ENCODE results near the gene MILR1. TPM values are rescaled to one million over a fixed set of nuclear protein-coding genes. Genes with fewer than 3 reads are reported as not detected.
"Not testable (repeated sequence)": the region's sequence is repeated elsewhere in the genome, so short reads cannot be mapped to it uniquely, and the experiment has no call there.

MILR1 gene
- total RNA-seq, 1 donor from 2014 or later, result 1.9 TPM

- no peak overlapping the region for H3K4me2 ChIP-seq (ENCODE audit: low read length)
- no peaks in the 10 kb centered on the region for H4K20me1 ChIP-seq (ENCODE audit: insufficient read depth, low read length)
- H3K4me1 ChIP-seq (ENCODE audit: insufficient read depth, low read length), result no peaks in the 10 kb centered on the region
- H3K79me2 ChIP-seq (ENCODE audit: insufficient read depth, low read length), result no peaks in the 10 kb centered on the region
- H3K36me3 ChIP-seq (ENCODE audit: insufficient read depth, low read length), result no peaks in the 10 kb centered on the region
- Mint-ChIP-seq H3K27ac (ENCODE audit: unreplicated experiment) (no peak overlapping the region), H3K4me3 (ENCODE audit: unreplicated experiment) (no peak overlapping the region), H3K4me1 (ENCODE audit: low read depth, unreplicated experiment) (peaks cover 3% of the 10 kb centered on the region), H3K9me3 (ENCODE audit: unreplicated experiment) (peaks cover 23% of the 10 kb centered on the region), H3K27me3 (ENCODE audit: low read depth, unreplicated experiment) (no peaks in the 10 kb centered on the region), H3K36me3 (ENCODE audit: low read depth, unreplicated experiment) (peaks cover 2% of the 10 kb centered on the region)
- H3K27me3 ChIP-seq (ENCODE audit: insufficient read depth, low read length), result no peaks in the 10 kb centered on the region
- FAIRE-seq (no peak), DNase-seq (ENCODE audit: low read depth) (no peak)
- TF ChIP-seq, protein P1, sequence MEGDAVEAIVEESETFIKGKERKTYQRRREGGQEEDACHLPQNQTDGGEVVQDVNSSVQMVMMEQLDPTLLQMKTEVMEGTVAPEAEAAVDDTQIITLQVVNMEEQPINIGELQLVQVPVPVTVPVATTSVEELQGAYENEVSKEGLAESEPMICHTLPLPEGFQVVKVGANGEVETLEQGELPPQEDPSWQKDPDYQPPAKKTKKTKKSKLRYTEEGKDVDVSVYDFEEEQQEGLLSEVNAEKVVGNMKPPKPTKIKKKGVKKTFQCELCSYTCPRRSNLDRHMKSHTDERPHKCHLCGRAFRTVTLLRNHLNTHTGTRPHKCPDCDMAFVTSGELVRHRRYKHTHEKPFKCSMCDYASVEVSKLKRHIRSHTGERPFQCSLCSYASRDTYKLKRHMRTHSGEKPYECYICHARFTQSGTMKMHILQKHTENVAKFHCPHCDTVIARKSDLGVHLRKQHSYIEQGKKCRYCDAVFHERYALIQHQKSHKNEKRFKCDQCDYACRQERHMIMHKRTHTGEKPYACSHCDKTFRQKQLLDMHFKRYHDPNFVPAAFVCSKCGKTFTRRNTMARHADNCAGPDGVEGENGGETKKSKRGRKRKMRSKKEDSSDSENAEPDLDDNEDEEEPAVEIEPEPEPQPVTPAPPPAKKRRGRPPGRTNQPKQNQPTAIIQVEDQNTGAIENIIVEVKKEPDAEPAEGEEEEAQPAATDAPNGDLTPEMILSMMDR (IDR thresholded peaks at IDR 0.05; ENCODE audit: insufficient read depth, low read depth, low read length), result no peak
- TF ChIP-seq EZH2 (IDR thresholded peaks at IDR 0.05; ENCODE audit: insufficient read depth, low read length), result no peak
- no peak overlapping the region for H3K9ac ChIP-seq (ENCODE audit: low read length)
- H3K4me3 ChIP-seq (ENCODE audit: insufficient read depth, low read depth, low read length), result no peak overlapping the region
- H2AFZ ChIP-seq (ENCODE audit: low read depth, low read length), result no peak overlapping the region
- H3K9me3 ChIP-seq (ENCODE audit: insufficient read depth, low read depth, low read length), result peaks cover 13% of the 10 kb centered on the region
- no peak overlapping the region for H3K27ac ChIP-seq (ENCODE audit: low read depth, low read length)
Observed at GRCh38 chr17:64437944-64438525, 10.9 kb upstream of the MILR1 start.

- not testable (repeated sequence) for H3K27me3 Mint-ChIP-seq (ENCODE audit: low read depth, unreplicated experiment); H3K9ac ChIP-seq (ENCODE audit: low read length); H3K4me3 Mint-ChIP-seq (ENCODE audit: unreplicated experiment); H3K4me3 ChIP-seq (ENCODE audit: insufficient read depth, low read depth, low read length); H3K36me3 Mint-ChIP-seq (ENCODE audit: low read depth, unreplicated experiment); H4K20me1 ChIP-seq (ENCODE audit: insufficient read depth, low read length); H3K27ac ChIP-seq (ENCODE audit: low read depth, low read length); FAIRE-seq; H3K27ac Mint-ChIP-seq (ENCODE audit: unreplicated experiment); H2AFZ ChIP-seq (ENCODE audit: low read depth, low read length); H3K27me3 ChIP-seq (ENCODE audit: insufficient read depth, low read length); H3K79me2 ChIP-seq (ENCODE audit: insufficient read depth, low read length); DNase-seq (ENCODE audit: low read depth); H3K4me1 ChIP-seq (ENCODE audit: insufficient read depth, low read length); H3K36me3 ChIP-seq (ENCODE audit: insufficient read depth, low read length); H3K4me1 Mint-ChIP-seq (ENCODE audit: low read depth, unreplicated experiment); H3K4me2 ChIP-seq (ENCODE audit: low read length)
- H3K9me3 ChIP-seq (ENCODE audit: insufficient read depth, low read depth, low read length), result peaks cover 13% of the 10 kb centered on the region
- peaks cover 23% of the 10 kb centered on the region for H3K9me3 Mint-ChIP-seq (ENCODE audit: unreplicated experiment)
Observed at GRCh38 chr17:64439521-64439920, 9.4 kb upstream of the MILR1 start.

DNA sequence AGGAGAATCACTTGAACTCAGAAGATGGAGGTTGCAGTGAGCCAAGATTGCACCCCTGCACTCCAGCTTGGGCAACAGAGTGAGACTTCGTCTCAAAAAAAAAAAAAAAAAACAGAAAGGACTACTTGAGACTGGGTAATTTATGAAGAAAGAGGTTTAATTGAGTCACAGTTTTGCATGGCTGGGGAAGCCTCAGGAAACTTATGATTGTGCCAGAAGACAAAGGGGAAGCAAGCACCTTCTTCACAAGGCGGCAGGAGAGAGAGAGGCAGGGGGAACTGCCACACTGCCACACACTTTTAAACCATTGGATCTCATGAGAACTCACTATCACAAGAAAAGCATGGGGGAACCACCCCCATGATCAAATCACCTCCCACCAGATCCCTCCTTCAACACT, 9.0 kb upstream of the MILR1 start:
- Histone ChIP-seq H3K4me1 (ENCODE audit: insufficient read depth, low read length) (no peaks in the 10 kb centered on the region), H3K9ac (ENCODE audit: low read length) (no peak overlapping the region), H2AFZ (ENCODE audit: low read depth, low read length) (no peak overlapping the region), H4K20me1 (ENCODE audit: insufficient read depth, low read length) (no peaks in the 10 kb centered on the region), H3K27ac (ENCODE audit: low read depth, low read length) (no peak overlapping the region), H3K27me3 (ENCODE audit: insufficient read depth, low read length) (no peaks in the 10 kb centered on the region), H3K36me3 (ENCODE audit: insufficient read depth, low read length) (no peaks in the 10 kb centered on the region), H3K4me2 (ENCODE audit: low read length) (no peak overlapping the region), H3K9me3 (ENCODE audit: insufficient read depth, low read depth, low read length) (peaks cover 13% of the 10 kb centered on the region), H3K79me2 (ENCODE audit: insufficient read depth, low read length) (no peaks in the 10 kb centered on the region), H3K4me3 (ENCODE audit: insufficient read depth, low read depth, low read length) (no peak overlapping the region)
- no peak overlapping the region for H3K4me3 Mint-ChIP-seq (ENCODE audit: unreplicated experiment)
- H3K27ac Mint-ChIP-seq (ENCODE audit: unreplicated experiment), result no peak overlapping the region
- TF ChIP-seq, protein P1 (IDR thresholded peaks at IDR 0.05; ENCODE audit: insufficient read depth, low read depth, low read length), result no peak
- TF ChIP-seq EZH2 (IDR thresholded peaks at IDR 0.05; ENCODE audit: insufficient read depth, low read length), result no peak
- no peaks in the 10 kb centered on the region for H3K27me3 Mint-ChIP-seq (ENCODE audit: low read depth, unreplicated experiment)
- peaks cover 2% of the 10 kb centered on the region for H3K36me3 Mint-ChIP-seq (ENCODE audit: low read depth, unreplicated experiment)
- H3K9me3 Mint-ChIP-seq (ENCODE audit: unreplicated experiment), result peaks cover 23% of the 10 kb centered on the region
- no peak for FAIRE-seq
- no peak for DNase-seq (ENCODE audit: low read depth)
- peaks cover 3% of the 10 kb centered on the region for H3K4me1 Mint-ChIP-seq (ENCODE audit: low read depth, unreplicated experiment)
